D721Med (cell line): ENCODE data around the gene SUV39H1.

Experiments
- DNase-seq: peaks from one replicate; pipeline ENCODE4 v3.0.0; 2011; ENCODE audit warnings: low spot score; ENCODE audit not compliant: insufficient read length
- FAIRE-seq: peaks from 2 replicates; lab custom pipeline; 2011; peaks lifted over from hg19 to GRCh38; lab: Jason Lieb, UNC
- TF ChIP-seq, protein P1 (sequence below): IDR thresholded peaks from 2 replicates; pipeline ENCODE4 v1.5.1; 2012; ENCODE audit warnings: mild to moderate bottlenecking, control low read depth; ENCODE audit not compliant: insufficient read depth; ENCODE audit errors: missing control alignments

The SUV39H1 gene

DNA sequence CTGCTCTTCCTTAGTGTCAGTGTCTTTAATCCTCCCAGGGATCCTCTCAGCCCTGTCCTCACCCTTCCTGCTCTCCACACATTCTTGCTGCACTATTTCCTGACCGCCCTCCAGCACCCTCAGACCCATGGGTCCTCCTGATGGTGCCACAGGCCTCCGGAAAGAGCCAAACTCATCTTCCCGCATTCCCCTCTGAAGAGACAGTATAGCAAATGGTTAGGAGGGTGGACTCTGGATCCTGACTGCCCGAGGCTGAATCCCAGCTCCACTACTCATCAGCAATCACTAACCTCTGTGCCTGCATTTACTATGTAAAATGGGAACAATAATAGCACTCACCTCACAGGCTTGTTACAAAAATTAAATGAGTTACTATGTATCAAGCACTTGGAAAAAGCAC lies 6.2 kb downstream of the SUV39H1 start:
- no peak for DNase-seq
- TF ChIP-seq, protein P1, sequence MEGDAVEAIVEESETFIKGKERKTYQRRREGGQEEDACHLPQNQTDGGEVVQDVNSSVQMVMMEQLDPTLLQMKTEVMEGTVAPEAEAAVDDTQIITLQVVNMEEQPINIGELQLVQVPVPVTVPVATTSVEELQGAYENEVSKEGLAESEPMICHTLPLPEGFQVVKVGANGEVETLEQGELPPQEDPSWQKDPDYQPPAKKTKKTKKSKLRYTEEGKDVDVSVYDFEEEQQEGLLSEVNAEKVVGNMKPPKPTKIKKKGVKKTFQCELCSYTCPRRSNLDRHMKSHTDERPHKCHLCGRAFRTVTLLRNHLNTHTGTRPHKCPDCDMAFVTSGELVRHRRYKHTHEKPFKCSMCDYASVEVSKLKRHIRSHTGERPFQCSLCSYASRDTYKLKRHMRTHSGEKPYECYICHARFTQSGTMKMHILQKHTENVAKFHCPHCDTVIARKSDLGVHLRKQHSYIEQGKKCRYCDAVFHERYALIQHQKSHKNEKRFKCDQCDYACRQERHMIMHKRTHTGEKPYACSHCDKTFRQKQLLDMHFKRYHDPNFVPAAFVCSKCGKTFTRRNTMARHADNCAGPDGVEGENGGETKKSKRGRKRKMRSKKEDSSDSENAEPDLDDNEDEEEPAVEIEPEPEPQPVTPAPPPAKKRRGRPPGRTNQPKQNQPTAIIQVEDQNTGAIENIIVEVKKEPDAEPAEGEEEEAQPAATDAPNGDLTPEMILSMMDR = no peak
- no peak for FAIRE-seq

DNA sequence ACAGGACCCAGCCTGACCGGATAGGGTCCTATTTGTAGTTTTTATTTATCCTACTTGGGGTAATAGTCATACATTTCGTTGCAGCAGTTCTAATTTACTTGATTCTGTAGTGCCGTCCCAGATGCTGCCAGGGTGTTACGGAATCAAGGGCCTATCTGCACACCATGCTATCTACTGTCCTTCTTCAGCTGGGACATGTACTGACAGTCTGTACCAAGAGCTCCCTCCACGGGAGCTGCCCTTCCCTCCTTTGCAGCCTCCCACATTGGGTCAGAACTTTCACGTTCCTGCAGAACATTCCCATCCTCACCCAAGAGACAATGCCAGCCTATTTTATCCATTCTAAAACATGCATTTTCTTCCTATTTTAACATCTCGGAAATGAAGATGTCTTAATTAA lies 6.7 kb downstream of the SUV39H1 start:
- TF ChIP-seq, protein P1 = no peak
- no peak for FAIRE-seq
- no peak for DNase-seq

GRCh38 chrX:48703642-48704481 lies 7.3 kb downstream of the SUV39H1 start:
- DNase-seq = no peak
- FAIRE-seq = no peak

GRCh38 chrX:48705871-48706270 lies 9.3 kb downstream of the SUV39H1 start:
- FAIRE-seq (no peak), DNase-seq (no peak)
- TF ChIP-seq, protein P1 = no peak

More at GRCh38 chrX:48703642-48704481, 7.3 kb downstream of the SUV39H1 start:
- TF ChIP-seq, protein P1 = no peak

DNA sequence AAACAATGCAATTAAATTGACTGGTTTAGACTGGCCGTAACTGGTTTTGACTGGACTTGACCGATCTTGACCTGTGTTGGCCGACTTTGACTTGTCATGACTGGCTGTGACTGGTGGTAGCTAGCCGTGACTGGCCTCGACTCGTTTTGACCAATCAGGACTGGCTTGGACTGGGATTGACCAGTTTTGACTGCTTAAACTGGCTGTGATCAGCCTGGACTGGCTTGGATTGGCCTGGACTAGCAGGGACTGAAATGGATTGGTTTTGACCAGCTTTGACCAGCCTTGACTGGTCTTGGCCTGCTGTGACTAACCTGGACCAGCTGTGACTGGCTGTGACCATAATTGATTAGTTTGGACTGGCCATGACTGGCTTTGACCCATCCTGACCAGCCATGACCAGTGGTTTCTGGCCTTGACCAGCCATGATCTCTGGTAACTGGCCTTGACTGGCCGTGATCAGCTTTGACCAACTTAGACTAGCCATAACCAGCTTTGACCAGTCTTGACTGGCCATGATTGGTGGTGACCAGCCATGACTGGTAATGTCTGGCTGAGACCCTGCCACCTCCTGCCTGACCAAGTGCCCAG lies 13.1 kb downstream of the SUV39H1 start:
- TF ChIP-seq, protein P1 = no peak
- FAIRE-seq (no peak), DNase-seq (no peak)

- TF ChIP-seq, protein P1 = no peak
- FAIRE-seq = no peak
- DNase-seq = no peak
Measured at GRCh38 chrX:48711162-48711928, 14.8 kb downstream of the SUV39H1 start.
